K562 (cell line): Measurements from ENCODE around the gene GTF3C1. TPM values are rescaled to one million over a fixed set of nuclear protein-coding genes. Genes with fewer than 3 reads are reported as not detected.
A peak's percentile ranks its signal among the peaks of the same experiment; 100 is the strongest.

Source experiments
- ATF7 ChIP-seq: fragments of 450-650 bp; IDR thresholded peaks from 2 replicates; pipeline ENCODE4 v1.7.1; 2014; ENCODE audit warnings: mild to moderate bottlenecking, moderate library complexity
- ELF1 ChIP-seq: fragments of 200-800 bp; sonication (Bioruptor generic); IDR thresholded peaks from 2 replicates; pipeline ENCODE4 v1.6.1; 2016; ENCODE audit warnings: missing genetic modification characterization, missing compliant biosample characterization
- ELF2 ChIP-seq: fragments of 250-450 bp; sonication (Bioruptor Pico); IDR thresholded peaks from 2 replicates; pipeline ENCODE4 v1.5.0; 2021; ENCODE audit warnings: mild to moderate bottlenecking
- EZH2 ChIP-seq: IDR thresholded peaks from 2 replicates; pipeline ENCODE4 v1.6.1; 2012; ENCODE audit warnings: low read depth, mild to moderate bottlenecking, inconsistent platforms, low read length, borderline replicate concordance
- GTF3C2 ChIP-seq: IDR thresholded peaks from 3 replicates; pipeline ENCODE4 v1.6.1; 2011; ENCODE audit warnings: borderline replicate concordance, mild to moderate bottlenecking, moderate library complexity; ENCODE audit not compliant: insufficient read length; ENCODE audit errors: extremely low read depth
- HMG20B ChIP-seq: fragments of 250-450 bp; sonication (Bioruptor Pico); IDR thresholded peaks from 2 replicates; pipeline ENCODE4 v1.5.0; 2021; ENCODE audit warnings: mild to moderate bottlenecking
- HOMEZ ChIP-seq: fragments of 250-450 bp; sonication (Bioruptor Pico); IDR thresholded peaks from 2 replicates; pipeline ENCODE4 v1.4.0; 2020; ENCODE audit warnings: mild to moderate bottlenecking, moderate library complexity
- MXD1 ChIP-seq: fragments of 250-450 bp; sonication (Bioruptor Pico); IDR thresholded peaks from 2 replicates; pipeline ENCODE4 v1.8.0; 2021; ENCODE audit warnings: borderline replicate concordance, mild to moderate bottlenecking, moderate library complexity; ENCODE audit not compliant: poor library complexity, severe bottlenecking
- RBBP5 ChIP-seq: fragments of 200-600 bp; sonication (generic); IDR thresholded peaks from 2 replicates; pipeline ENCODE4 v1.6.1; 2012; ENCODE audit warnings: borderline replicate concordance, mild to moderate bottlenecking, low read length, control low read depth, inconsistent platforms; ENCODE audit not compliant: insufficient read depth, poor library complexity, severe bottlenecking
- REST ChIP-seq, 2 experiments: fragments of 450-650 bp; formaldehyde crosslinking in 1 of 2; IDR thresholded peaks; 2 replicates each; pipeline versions ENCODE4 v1.4.0 to v1.6.1; 2014 to 2020; ENCODE audit warnings: mild to moderate bottlenecking in 2 of 2, borderline replicate concordance in 1 of 2, low read depth in 1 of 2
- SETDB1 ChIP-seq: IDR thresholded peaks from one replicate; pipeline ENCODE4 v1.6.1; 2012; ENCODE audit warnings: low read length, control low read depth, inconsistent platforms
- polyA plus RNA-seq, 8 experiments: library from polyadenylated mRNA; depleted of rRNA in 4 of 8; stranded (reverse) in 5 of 8; unstranded in 3 of 8; fragments of >200 nt; fragmentation: Nextera tagmentation in 2 of 8; fragmentation: Illumina TruSeq in 1 of 8; extraction: Ambion mirVana in 2 of 8; extraction: Trizol in 1 of 8; gene quantifications; 2 replicates each; pipeline versions ENCODE4 v1.2.1 to v1.2.3, GENCODE V29; 2011 to 2014; ENCODE audit warnings: inconsistent platforms in 1 of 8, missing spikeins in 1 of 8
- total RNA-seq, 7 experiments: library from RNA; depleted of rRNA in 6 of 7; stranded (reverse); fragments of >200 nt in 6 of 7; fragmentation: Illumina TruSeq in 2 of 7; extraction: Trizol in 2 of 7; gene quantifications; 2 replicates each; pipeline versions ENCODE4 v1.2.1 to v1.2.3, GENCODE V29; 2011 to 2021; ENCODE audit warnings: low replicate concordance in 1 of 7
- TF ChIP-seq, protein P1 (sequence below): fragments of 450-650 bp; formaldehyde crosslinking; IDR thresholded peaks from 2 replicates; pipeline ENCODE4 v1.4.0; 2020; ENCODE audit warnings: mild to moderate bottlenecking, mixed read lengths

The GTF3C1 gene
- total and polyA plus RNA-seq, 9 of the 15 experiments (the other 6 are each of a cell fraction or from before 2014, with no cell fraction given) = 0.72 to 63.6 (median 30.9) TPM

- TF ChIP-seq REST (IDR thresholded peaks at IDR 0.05; ENCODE audit: borderline replicate concordance) (no peak), REST (CRISPR knock-in tag; IDR thresholded peaks at IDR 0.05; ENCODE audit: low read depth) (no peak), ELF2 (CRISPR knock-in tag) (peak; percentile 29; the same call in 1 of the 2 replicates), HMG20B (CRISPR knock-in tag) (no peak), RBBP5 (peak; percentile 52), ELF1 (tag) (peak; percentile 19; the same call in 1 of the 2 replicates), EZH2 (no peak), SETDB1 (no peak), GTF3C2 (peak; percentile 2), HOMEZ (no peak), ATF7 (peak; percentile 23; the same call in 1 of the 2 replicates), MXD1 (CRISPR knock-in tag) (no peak)
- TF ChIP-seq, protein P1, sequence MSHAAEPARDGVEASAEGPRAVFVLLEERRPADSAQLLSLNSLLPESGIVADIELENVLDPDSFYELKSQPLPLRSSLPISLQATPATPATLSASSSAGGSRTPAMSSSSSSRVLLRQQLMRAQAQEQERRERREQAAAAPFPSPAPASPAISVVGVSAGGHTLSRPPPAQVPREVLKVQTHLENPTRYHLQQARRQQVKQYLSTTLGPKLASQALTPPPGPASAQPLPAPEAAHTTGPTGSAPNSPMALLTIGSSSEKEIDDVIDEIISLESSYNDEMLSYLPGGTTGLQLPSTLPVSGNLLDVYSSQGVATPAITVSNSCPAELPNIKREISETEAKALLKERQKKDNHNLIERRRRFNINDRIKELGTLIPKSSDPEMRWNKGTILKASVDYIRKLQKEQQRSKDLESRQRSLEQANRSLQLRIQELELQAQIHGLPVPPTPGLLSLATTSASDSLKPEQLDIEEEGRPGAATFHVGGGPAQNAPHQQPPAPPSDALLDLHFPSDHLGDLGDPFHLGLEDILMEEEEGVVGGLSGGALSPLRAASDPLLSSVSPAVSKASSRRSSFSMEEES = no peak
Measured at GRCh38 chr16:27566417-27566816, 16.7 kb upstream of the GTF3C1 start (continued).
